GM12873 (cell line): ENCODE results near the gene DAPK2.

ENCODE experiments used
- CTCF ChIP-seq: IDR thresholded peaks from 2 replicates; pipeline ENCODE4 v1.5.1; 2012; ENCODE audit warnings: low read depth, mild to moderate bottlenecking, moderate library complexity, low read length, control low read depth; ENCODE audit not compliant: insufficient read depth; ENCODE audit errors: missing control alignments

The DAPK2 gene

GRCh38 chr15:63941698-63942465, 104.4 kb downstream of the DAPK2 start:
- no peak for TF ChIP-seq CTCF

GRCh38 chr15:63940966-63941620, 105.2 kb downstream of the DAPK2 start:
- no peak for TF ChIP-seq CTCF

GRCh38 chr15:63939531-63940130, 106.7 kb downstream of the DAPK2 start:
- TF ChIP-seq CTCF: no peak

- TF ChIP-seq CTCF: no peak
Measured at GRCh38 chr15:63938486-63939061, 107.7 kb downstream of the DAPK2 start.

GRCh38 chr15:63933522-63933921, 112.8 kb downstream of the DAPK2 start:
- no peak for TF ChIP-seq CTCF

- TF ChIP-seq CTCF: no peak
Measured at GRCh38 chr15:63931556-63931955, 114.7 kb downstream of the DAPK2 start.

- no peak for TF ChIP-seq CTCF
Measured at GRCh38 chr15:63930034-63930433, 116.3 kb downstream of the DAPK2 start.
